ENCODE results near the gene MAP1LC3B2. TPM values are rescaled to one million over a fixed set of nuclear protein-coding genes. Genes with fewer than 3 reads are reported as not detected.

The MAP1LC3B2 gene
- polyA plus RNA-seq, 1 donor: 10.4 TPM

GRCh38 chr12:116614194-116614915 lies 55.2 kb downstream of the MAP1LC3B2 start:
- no peak for DNase-seq

- DNase-seq: no peak
Observed at GRCh38 chr12:116615141-116615861, 56.1 kb downstream of the MAP1LC3B2 start.

DNA sequence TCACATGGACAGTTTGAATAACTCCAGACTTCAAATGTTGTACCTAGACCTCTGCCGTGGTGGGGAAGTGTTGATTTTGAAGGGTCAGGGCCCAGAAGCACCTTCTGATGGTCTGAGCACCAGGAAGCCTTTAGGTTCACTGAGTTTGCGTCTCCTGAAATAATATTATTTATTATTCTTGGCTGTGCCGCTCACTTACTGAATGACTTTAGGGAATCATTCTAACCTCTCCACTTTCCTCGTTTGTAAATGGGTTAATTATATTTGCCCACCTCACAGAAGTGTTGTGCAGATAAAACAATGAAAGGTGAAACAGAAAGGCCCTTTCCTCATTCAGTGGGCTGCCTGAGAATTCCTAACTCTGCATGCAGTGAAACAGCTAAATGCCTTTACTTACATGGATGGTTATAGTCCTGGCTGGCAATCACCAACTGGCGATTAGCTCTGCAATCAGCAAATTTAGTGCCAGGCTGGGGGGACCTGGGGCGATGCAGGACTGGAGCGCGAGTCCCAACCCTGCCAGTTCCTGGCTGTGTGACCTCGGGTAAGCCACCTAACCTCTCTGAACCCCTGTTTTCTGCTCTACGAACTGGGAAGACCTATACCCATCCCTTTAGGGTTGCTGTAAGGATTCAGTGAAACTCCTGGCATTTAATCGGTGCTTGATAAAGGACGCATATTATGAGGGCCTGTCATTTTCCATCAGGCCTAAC lies 57.5 kb downstream of the MAP1LC3B2 start:
- no peak for DNase-seq

DNA sequence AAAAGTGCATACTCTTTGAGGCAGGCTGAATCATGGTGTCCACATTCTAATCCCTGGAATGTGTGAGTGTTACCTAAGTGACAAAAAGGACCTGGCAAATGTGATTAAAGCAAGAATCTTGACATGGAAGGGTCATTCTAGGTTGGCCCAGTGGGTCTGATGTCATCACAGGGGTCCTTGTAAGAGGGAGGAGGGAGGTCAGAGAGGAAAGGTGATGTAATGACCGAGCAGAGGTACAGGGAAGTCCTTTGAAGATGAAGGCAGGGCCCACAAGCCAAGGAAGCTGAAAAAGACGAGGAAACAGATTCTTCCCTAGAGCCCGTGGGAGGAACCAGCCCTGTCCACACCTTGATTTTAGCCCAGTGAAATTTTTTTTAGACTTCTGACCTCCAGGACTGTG lies 60.1 kb downstream of the MAP1LC3B2 start:
- no peak for DNase-seq

- no peak for DNase-seq
Observed at GRCh38 chr12:116620124-116620491, 60.9 kb downstream of the MAP1LC3B2 start.

GRCh38 chr12:116620492-116621191 lies 61.5 kb downstream of the MAP1LC3B2 start:
- no peak for DNase-seq

DNA sequence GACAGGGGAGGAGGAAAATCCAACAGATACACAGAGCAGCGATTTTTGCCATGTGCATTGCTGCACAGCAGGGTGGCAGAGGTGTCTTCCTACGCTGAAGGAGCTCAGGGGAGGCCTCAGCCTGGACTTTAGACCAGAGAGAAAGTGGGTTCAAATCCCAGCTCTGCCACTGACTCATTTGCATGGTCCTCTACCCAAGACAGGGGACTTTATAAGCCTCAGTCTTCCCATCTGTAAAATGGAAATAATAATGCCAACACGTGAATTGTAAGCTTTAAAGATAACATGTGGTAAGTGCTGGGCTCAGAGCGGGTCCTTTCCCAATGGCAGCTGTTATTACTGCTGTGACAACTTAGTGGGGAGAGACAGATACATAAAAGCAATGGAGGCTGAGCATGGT lies 62.0 kb downstream of the MAP1LC3B2 start:
- no peak for DNase-seq

- no peak for DNase-seq
Observed at GRCh38 chr12:116624516-116624915, 65.3 kb downstream of the MAP1LC3B2 start.

DNA sequence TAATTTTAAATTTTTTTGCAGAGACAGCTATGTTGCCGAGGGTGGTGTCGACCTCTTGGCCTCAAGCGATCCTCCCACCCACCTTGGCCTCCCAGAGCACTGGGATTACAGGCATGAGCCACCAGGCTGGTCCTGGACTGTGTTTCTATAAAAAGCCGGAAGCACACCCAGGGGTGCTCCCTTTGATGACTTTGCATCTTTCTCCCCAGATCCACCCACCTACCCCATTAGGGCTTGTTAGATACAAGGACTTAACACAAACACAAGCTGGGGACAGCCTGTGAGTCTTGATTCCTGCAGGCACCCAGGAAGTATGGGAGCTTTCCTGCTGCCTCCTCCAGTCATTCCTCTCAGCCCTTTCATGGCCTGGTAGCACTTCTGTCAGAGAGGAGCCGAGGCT lies 67.0 kb downstream of the MAP1LC3B2 start:
- DNase-seq: no peak

Other genes starting within 250 kb of the MAP1LC3B2 start
- 33.8 TPM for gene SPRING1, start 178.7 kb downstream of the MAP1LC3B2 start, polyA plus RNA-seq (ENCODE audit: insufficient read length)
- gene RNFT2, start 178.9 kb downstream of the MAP1LC3B2 start, polyA plus RNA-seq (ENCODE audit: insufficient read length): 8.6 TPM